Measurements from ENCODE around the gene SPATS2L. TPM values are rescaled to one million over a fixed set of nuclear protein-coding genes. Genes with fewer than 3 reads are reported as not detected.

The SPATS2L gene
- total RNA-seq, 1 experiment from 2014 or later = 112 TPM

- ChIA-PET CTCF (interaction anchor here (0.5 kb wide), 1 partner anchor 41 kb away, joined by 3 read pairs; no protein-coding TSS in a partner anchor), POLR2A (no interaction called here)
- Mint-ChIP-seq H3K4me3 (no peak overlapping the region), H3K27ac (peak overlapping the region; percentile 19; the same call in 1 of the 2 replicates), H3K27me3 (ENCODE audit: low read depth) (no peaks in the 10 kb centered on the region), H3K36me3 (peaks cover 46% of the 10 kb centered on the region), H3K4me1 (peaks cover 56% of the 10 kb centered on the region), H3K9me3 (peaks cover 19% of the 10 kb centered on the region)
- ATAC-seq = no peak
- no peak for TF ChIP-seq GTF2I (CRISPR knock-in tag; conservative IDR thresholded peaks at IDR 0.05)
- TF ChIP-seq USF1 (CRISPR knock-in tag; IDR thresholded peaks at IDR 0.05) = no peak
- no peak for TF ChIP-seq CREB1 (CRISPR knock-in tag; IDR thresholded peaks at IDR 0.05)
- no peak for TF ChIP-seq CDX4 (CRISPR knock-in tag; IDR thresholded peaks at IDR 0.05; ENCODE audit: borderline replicate concordance)
- no peak for TF ChIP-seq ETV6 (CRISPR knock-in tag; IDR thresholded peaks at IDR 0.05)
- TF ChIP-seq EMX1 (CRISPR knock-in tag; IDR thresholded peaks at IDR 0.05) = no peak
- TF ChIP-seq PREB (CRISPR knock-in tag; IDR thresholded peaks at IDR 0.05; ENCODE audit: borderline replicate concordance) = no peak
- TF ChIP-seq CREM (CRISPR knock-in tag; IDR thresholded peaks at IDR 0.05) = no peak
- no peak for TF ChIP-seq IRF1 (CRISPR knock-in tag; IDR thresholded peaks at IDR 0.05)
- TF ChIP-seq ZSCAN18 (CRISPR knock-in tag; IDR thresholded peaks at IDR 0.05) = no peak
- no peak for TF ChIP-seq AR (CRISPR knock-in tag; IDR thresholded peaks at IDR 0.05)
- no peak for TF ChIP-seq ZNF416 (CRISPR knock-in tag; IDR thresholded peaks at IDR 0.05)
- TF ChIP-seq JUN (CRISPR knock-in tag; IDR thresholded peaks at IDR 0.05) = no peak
- no peak for TF ChIP-seq ZNF121 (CRISPR knock-in tag; IDR thresholded peaks at IDR 0.05)
- no peak for TF ChIP-seq ZNF281 (CRISPR knock-in tag; IDR thresholded peaks at IDR 0.05)
- no peak for TF ChIP-seq TP53 (CRISPR knock-in tag; IDR thresholded peaks at IDR 0.05)
- TF ChIP-seq TEAD1 (CRISPR knock-in tag; IDR thresholded peaks at IDR 0.05) = no peak
- no peak for TF ChIP-seq ZNF317 (CRISPR knock-in tag; IDR thresholded peaks at IDR 0.05; ENCODE audit: borderline replicate concordance, low read depth)
- no peak for TF ChIP-seq MYBL2 (CRISPR knock-in tag; IDR thresholded peaks at IDR 0.05)
- no peak for TF ChIP-seq CBFB (CRISPR knock-in tag; IDR thresholded peaks at IDR 0.05; ENCODE audit: low read depth)
- no peak for DNase-seq (ENCODE audit: low spot score)
Observed at GRCh38 chr2:200345975-200346374, 39.5 kb downstream of the SPATS2L start.
